Measurements from ENCODE around the gene FAM111A.

Gene FAM111A

DNA sequence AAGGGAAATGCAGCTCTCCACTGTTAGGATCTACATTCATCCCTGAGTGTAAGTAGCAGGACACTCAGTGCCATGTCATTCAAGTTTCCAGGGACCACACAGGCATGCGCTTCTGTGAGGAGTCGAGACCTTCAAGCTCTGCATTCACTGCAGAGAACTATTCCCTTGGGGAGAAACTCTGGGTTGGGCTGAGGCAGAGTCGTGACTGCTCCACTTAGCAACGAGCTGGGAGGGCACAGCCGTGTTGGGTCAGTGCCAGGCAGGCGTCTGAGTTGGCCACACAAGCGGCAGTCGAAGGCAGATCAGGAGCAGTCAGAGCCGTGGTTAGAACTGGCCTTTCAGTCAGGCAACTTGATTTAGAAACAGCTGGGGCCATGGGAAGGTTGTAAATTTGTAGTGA is 55.3 kb downstream of the FAM111A start:
- in situ Hi-C loops (cut with HindIII; ENCODE audit: low sequenced_read_pairs), result no loop called here
- TF ChIP-seq, protein P1, sequence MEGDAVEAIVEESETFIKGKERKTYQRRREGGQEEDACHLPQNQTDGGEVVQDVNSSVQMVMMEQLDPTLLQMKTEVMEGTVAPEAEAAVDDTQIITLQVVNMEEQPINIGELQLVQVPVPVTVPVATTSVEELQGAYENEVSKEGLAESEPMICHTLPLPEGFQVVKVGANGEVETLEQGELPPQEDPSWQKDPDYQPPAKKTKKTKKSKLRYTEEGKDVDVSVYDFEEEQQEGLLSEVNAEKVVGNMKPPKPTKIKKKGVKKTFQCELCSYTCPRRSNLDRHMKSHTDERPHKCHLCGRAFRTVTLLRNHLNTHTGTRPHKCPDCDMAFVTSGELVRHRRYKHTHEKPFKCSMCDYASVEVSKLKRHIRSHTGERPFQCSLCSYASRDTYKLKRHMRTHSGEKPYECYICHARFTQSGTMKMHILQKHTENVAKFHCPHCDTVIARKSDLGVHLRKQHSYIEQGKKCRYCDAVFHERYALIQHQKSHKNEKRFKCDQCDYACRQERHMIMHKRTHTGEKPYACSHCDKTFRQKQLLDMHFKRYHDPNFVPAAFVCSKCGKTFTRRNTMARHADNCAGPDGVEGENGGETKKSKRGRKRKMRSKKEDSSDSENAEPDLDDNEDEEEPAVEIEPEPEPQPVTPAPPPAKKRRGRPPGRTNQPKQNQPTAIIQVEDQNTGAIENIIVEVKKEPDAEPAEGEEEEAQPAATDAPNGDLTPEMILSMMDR (IDR thresholded peaks at IDR 0.05; ENCODE audit: low read depth, low read length), result no peak
- H3K4me3 ChIP-seq (ENCODE audit: low read depth, low read length), result no peak overlapping the region
- peak; percentile 19 for DNase-seq (ENCODE audit: low read depth, low spot score)

DNA sequence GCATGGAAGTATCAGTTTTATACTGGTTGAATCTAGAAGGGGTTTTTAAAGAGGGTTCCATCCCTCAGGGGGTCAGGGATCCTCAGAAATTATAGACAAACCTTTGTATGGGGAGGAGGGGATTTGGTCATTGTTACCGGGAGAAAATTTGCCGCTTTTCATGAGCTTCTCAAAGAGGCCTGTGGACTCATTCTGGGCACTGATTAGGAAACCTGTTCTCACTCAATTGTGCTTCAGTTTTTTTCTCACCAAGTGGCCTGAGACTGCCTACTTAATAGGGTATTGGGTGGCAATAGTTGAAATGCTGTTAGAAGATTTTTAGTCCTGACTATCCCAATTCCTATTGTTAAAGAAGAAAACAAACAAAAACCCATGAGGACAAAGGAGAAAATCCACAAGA is 56.1 kb downstream of the FAM111A start:
- TF ChIP-seq, protein P1 (IDR thresholded peaks at IDR 0.05; ENCODE audit: low read depth, low read length), result no peak
- in situ Hi-C loops (cut with HindIII; ENCODE audit: low sequenced_read_pairs), result no loop called here
- no peak overlapping the region for H3K4me3 ChIP-seq (ENCODE audit: low read depth, low read length)
- no peak for DNase-seq (ENCODE audit: low read depth, low spot score)

DNA sequence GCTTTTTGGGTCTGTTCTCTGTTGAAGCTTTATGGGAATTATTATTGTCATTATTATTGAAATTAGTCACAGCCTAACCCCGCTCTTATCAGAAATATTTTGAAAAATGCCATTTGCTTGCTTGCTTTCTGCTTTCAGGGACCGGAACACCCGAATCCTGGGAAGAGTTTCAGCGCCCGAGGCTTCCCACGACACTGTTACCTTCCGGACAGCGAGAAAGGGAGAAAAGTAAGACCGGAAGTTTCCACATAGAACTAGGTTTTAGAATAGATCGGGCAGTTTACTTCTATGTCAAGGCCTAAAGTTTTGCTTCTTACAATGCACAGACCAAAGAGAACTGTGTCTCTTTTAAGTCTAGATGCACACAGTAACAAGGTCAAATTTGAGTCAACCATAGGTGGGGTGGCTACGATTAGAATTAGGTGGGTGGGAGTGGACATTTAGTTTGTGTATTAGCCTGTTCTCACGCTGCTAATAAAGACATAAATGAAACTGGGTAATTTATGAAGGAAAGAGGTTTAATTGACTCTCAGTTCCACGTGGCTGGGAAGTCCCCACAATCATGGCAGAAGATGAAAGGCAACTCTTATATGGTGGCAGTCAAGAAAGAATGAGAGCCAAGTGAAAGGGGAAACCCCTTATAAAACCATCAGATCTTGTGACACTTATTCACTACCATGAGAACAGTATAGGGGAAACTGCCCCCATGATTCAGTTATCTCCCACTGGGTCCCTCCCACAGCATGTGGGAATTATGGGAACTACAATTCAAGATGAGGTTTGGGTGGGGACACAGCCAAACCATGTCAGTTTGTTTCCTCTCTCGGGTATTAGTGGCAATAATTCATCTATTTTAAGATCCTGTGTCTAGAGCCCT is 57.1 kb downstream of the FAM111A start:
- H3K4me3 ChIP-seq (ENCODE audit: low read depth, low read length), result no peak overlapping the region
- TF ChIP-seq, protein P1 (IDR thresholded peaks at IDR 0.05; ENCODE audit: low read depth, low read length), result no peak
- no peak for DNase-seq (ENCODE audit: low read depth, low spot score)
- in situ Hi-C loops (cut with HindIII; ENCODE audit: low sequenced_read_pairs), result no loop called here

DNA sequence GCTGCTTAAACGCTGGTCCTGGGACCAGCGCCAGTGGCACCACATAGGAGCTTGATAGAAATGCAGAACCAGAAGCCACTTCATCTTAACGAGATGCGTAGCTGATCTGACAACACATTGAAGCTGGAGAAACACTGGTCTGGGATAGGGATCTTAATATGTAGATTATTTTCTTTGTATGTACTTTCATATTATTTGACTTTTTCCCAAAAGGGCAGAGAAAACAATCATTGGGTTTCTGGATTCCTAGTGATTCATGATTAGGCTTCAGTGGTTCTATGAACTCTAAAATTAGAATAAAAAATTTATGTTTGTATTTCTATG is 57.7 kb downstream of the FAM111A start:
- in situ Hi-C loops (cut with HindIII; ENCODE audit: low sequenced_read_pairs), result no loop called here
- H3K4me3 ChIP-seq (ENCODE audit: low read depth, low read length), result no peak overlapping the region
- TF ChIP-seq, protein P1 (IDR thresholded peaks at IDR 0.05; ENCODE audit: low read depth, low read length), result no peak
- no peak for DNase-seq (ENCODE audit: low read depth, low spot score)

DNA sequence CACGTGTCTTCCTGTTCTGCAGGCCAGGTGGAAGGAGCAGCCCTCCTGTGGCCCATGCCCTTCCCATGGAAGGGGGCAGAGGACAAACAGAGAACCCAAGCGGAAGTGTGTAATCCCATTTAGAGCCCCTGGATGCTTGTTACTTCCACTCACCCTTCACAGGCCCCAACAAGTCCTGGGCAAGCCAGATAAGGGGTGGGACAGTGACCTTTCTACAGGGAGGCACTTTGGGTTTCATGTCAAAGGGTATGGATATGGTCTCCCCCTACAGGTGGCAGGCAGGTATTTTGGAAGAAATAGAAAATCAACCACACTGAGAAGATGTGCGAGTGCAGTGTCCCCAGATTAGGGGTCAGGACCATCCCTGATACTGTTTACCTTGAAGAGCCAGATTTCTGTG is 58.7 kb downstream of the FAM111A start:
- DNase-seq (ENCODE audit: low read depth, low spot score), result no peak
- in situ Hi-C loops (cut with HindIII; ENCODE audit: low sequenced_read_pairs), result no loop called here
- H3K4me3 ChIP-seq (ENCODE audit: low read depth, low read length), result no peak overlapping the region
- TF ChIP-seq, protein P1 (IDR thresholded peaks at IDR 0.05; ENCODE audit: low read depth, low read length), result peak; percentile 4

All from astrocyte of the spinal cord (primary cell).